MM.1S (cell line): ENCODE data around the gene RCAN1.

ENCODE experiments used
- DNase-seq: peaks from one replicate; pipeline ENCODE4 v3.0.0-alpha.2; 2015
- H2AFZ ChIP-seq: fragments of 300-600 bp; sonication (generic); 2 replicates; pipeline ENCODE4 v1.6.0; 2016; ENCODE audit warnings: antibody characterized with exemption, low read length
- H3F3A ChIP-seq: fragments of 300-600 bp; sonication (generic); 2 replicates; pipeline ENCODE4 v1.6.1; 2016; ENCODE audit warnings: mild to moderate bottlenecking, antibody characterized with exemption, low read length, moderate library complexity, mixed read lengths; ENCODE audit not compliant: insufficient read depth
- H3K27ac ChIP-seq: fragments of 300-600 bp; sonication (generic); 2 replicates; pipeline ENCODE4 v1.5.1; 2016; ENCODE audit warnings: mild to moderate bottlenecking, low read length
- H3K27me3 ChIP-seq: fragments of 300-600 bp; sonication (generic); replicated peaks from 2 replicates; pipeline ENCODE4 v1.6.0; 2016; ENCODE audit warnings: low read length; ENCODE audit not compliant: insufficient read depth
- H3K36me3 ChIP-seq: fragments of 300-600 bp; sonication (generic); replicated peaks from 2 replicates; pipeline ENCODE4 v1.6.1; 2016; ENCODE audit warnings: mild to moderate bottlenecking, low read length, mixed read lengths; ENCODE audit not compliant: insufficient read depth
- H3K4me1 ChIP-seq: fragments of 300-600 bp; sonication (generic); 2 replicates; pipeline ENCODE4 v1.6.1; 2016; ENCODE audit warnings: low read length, mixed read lengths
- H3K4me2 ChIP-seq: fragments of 300-600 bp; sonication (generic); 2 replicates; pipeline ENCODE4 v1.6.0; 2016; ENCODE audit warnings: low read depth, low read length
- H3K4me3 ChIP-seq: fragments of 300-600 bp; sonication (generic); 2 replicates; pipeline ENCODE4 v1.5.1; 2016; ENCODE audit warnings: low read length, mixed read lengths
- H3K79me2 ChIP-seq: fragments of 300-600 bp; sonication (generic); 2 replicates; pipeline ENCODE4 v1.6.1; 2016; ENCODE audit warnings: mixed run types, low read length, mixed read lengths
- H3K9ac ChIP-seq: fragments of 300-600 bp; sonication (generic); 2 replicates; pipeline ENCODE4 v1.6.1; 2016; ENCODE audit warnings: low read length, mixed read lengths
- H3K9me2 ChIP-seq: fragments of 300-600 bp; sonication (generic); replicated peaks from 2 replicates; pipeline ENCODE4 v1.6.1; 2016; ENCODE audit warnings: mild to moderate bottlenecking, low read length, mixed read lengths; ENCODE audit not compliant: insufficient read depth
- H3K9me3 ChIP-seq: fragments of 300-600 bp; sonication (generic); replicated peaks from 2 replicates; pipeline ENCODE4 v1.6.1; 2016; ENCODE audit warnings: mild to moderate bottlenecking, low read length, mixed read lengths; ENCODE audit not compliant: insufficient read depth
- H4K20me1 ChIP-seq: fragments of 300-600 bp; sonication (generic); 2 replicates; pipeline ENCODE4 v1.6.1; 2016; ENCODE audit warnings: mild to moderate bottlenecking, low read length, moderate library complexity, mixed read lengths; ENCODE audit not compliant: insufficient read depth
- EZH2 ChIP-seq: fragments of 300-600 bp; sonication (generic); optimal IDR thresholded peaks from 2 replicates; pipeline ENCODE3; 2017; ENCODE audit warnings: low read depth, mild to moderate bottlenecking, antibody characterized with exemption, low read length, mixed read lengths
- EZH2phosphoT487 ChIP-seq: fragments of 300-600 bp; sonication (generic); IDR thresholded peaks from 2 replicates; pipeline ENCODE4 v1.6.1; 2018; ENCODE audit warnings: antibody characterized with exemption, low read length
- TF ChIP-seq, protein P1 (sequence below): fragments of 300-600 bp; sonication (generic); IDR thresholded peaks from 2 replicates; pipeline ENCODE4 v1.5.1; 2016; ENCODE audit warnings: antibody characterized with exemption, low read length, mixed read lengths

RCAN1 gene

GRCh38 chr21:34648739-34649297 lies 33.9 kb upstream of the RCAN1 start:
- TF ChIP-seq EZH2: no peak
- TF ChIP-seq, protein P1, sequence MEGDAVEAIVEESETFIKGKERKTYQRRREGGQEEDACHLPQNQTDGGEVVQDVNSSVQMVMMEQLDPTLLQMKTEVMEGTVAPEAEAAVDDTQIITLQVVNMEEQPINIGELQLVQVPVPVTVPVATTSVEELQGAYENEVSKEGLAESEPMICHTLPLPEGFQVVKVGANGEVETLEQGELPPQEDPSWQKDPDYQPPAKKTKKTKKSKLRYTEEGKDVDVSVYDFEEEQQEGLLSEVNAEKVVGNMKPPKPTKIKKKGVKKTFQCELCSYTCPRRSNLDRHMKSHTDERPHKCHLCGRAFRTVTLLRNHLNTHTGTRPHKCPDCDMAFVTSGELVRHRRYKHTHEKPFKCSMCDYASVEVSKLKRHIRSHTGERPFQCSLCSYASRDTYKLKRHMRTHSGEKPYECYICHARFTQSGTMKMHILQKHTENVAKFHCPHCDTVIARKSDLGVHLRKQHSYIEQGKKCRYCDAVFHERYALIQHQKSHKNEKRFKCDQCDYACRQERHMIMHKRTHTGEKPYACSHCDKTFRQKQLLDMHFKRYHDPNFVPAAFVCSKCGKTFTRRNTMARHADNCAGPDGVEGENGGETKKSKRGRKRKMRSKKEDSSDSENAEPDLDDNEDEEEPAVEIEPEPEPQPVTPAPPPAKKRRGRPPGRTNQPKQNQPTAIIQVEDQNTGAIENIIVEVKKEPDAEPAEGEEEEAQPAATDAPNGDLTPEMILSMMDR: no peak
- no peak for TF ChIP-seq EZH2phosphoT487

GRCh38 chr21:34647555-34647954 lies 32.6 kb upstream of the RCAN1 start:
- TF ChIP-seq, protein P1: no peak
- TF ChIP-seq EZH2phosphoT487 (no peak), EZH2 (no peak)
- Histone ChIP-seq H3K36me3 (no peaks in the 10 kb centered on the region), H2AFZ (no peak overlapping the region), H3F3A (peaks cover 6% of the 10 kb centered on the region; the same call in 1 of the 2 replicates), H3K27me3 (no peaks in the 10 kb centered on the region), H3K9me2 (no peaks in the 10 kb centered on the region), H3K9ac (no peak overlapping the region), H3K9me3 (no peaks in the 10 kb centered on the region), H3K79me2 (no peaks in the 10 kb centered on the region), H3K4me2 (no peak overlapping the region), H3K4me3 (no peak overlapping the region), H4K20me1 (no peaks in the 10 kb centered on the region), H3K4me1 (peaks cover 10% of the 10 kb centered on the region), H3K27ac (no peak overlapping the region)
- no peak for DNase-seq

More at GRCh38 chr21:34648739-34649297, 33.9 kb upstream of the RCAN1 start:
- H3K9ac ChIP-seq: no peak overlapping the region
- H2AFZ ChIP-seq: no peak overlapping the region
- no peaks in the 10 kb centered on the region for H3K79me2 ChIP-seq
- no peak overlapping the region for H3K4me3 ChIP-seq
- no peak for DNase-seq
- peaks cover 10% of the 10 kb centered on the region for H3K4me1 ChIP-seq
- H3K27me3 ChIP-seq: no peaks in the 10 kb centered on the region
- no peaks in the 10 kb centered on the region for H4K20me1 ChIP-seq
- H3K36me3 ChIP-seq: no peaks in the 10 kb centered on the region
- H3K9me3 ChIP-seq: no peaks in the 10 kb centered on the region
- H3K27ac ChIP-seq: no peak overlapping the region
- H3K4me2 ChIP-seq: no peak overlapping the region
- peaks cover 6% of the 10 kb centered on the region; the same call in 1 of the 2 replicates for H3F3A ChIP-seq
- no peaks in the 10 kb centered on the region for H3K9me2 ChIP-seq

DNA sequence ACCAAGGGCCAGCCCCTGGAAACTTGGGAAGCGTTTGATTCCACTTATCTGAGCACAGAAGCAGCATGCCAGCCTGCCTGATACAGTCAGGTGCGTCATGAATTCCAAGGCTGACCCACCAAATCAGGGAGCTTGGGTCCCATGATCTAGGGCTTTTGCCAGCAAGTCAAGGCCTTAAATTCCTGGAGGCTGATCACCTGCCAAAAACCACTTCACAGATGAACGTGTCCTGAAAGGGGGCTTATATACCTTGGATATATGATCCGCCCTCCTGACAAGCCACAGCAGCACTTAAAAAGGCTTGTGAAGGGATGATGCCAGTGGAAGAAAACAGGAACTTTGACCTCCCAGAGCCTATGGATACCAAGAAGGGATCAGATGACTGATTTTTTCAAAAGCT lies 29.9 kb upstream of the RCAN1 start:
- H3K4me3 ChIP-seq: no peak overlapping the region
- no peak for DNase-seq
- TF ChIP-seq, protein P1: no peak
- TF ChIP-seq EZH2phosphoT487 (no peak), EZH2 (no peak)
- no peaks in the 10 kb centered on the region for H4K20me1 ChIP-seq
- no peak overlapping the region for H3K9ac ChIP-seq
- peaks cover 27% of the 10 kb centered on the region for H3K4me1 ChIP-seq
- H3K36me3 ChIP-seq: no peaks in the 10 kb centered on the region
- no peaks in the 10 kb centered on the region for H3K9me2 ChIP-seq
- no peak overlapping the region for H2AFZ ChIP-seq
- H3K79me2 ChIP-seq: no peaks in the 10 kb centered on the region
- peaks cover 4% of the 10 kb centered on the region for H3F3A ChIP-seq
- H3K9me3 ChIP-seq: no peaks in the 10 kb centered on the region
- no peaks in the 10 kb centered on the region for H3K27me3 ChIP-seq
- no peak overlapping the region for H3K4me2 ChIP-seq
- no peak overlapping the region for H3K27ac ChIP-seq
